ENCODE results near the gene SFXN1. TPM values are rescaled to one million over a fixed set of nuclear protein-coding genes. Genes with fewer than 3 reads are reported as not detected.

Gene SFXN1
- total and polyA plus RNA-seq, 2 of the 4 experiments (the other 2 are of a cell fraction), result 131 to 410 TPM

GRCh38 chr5:175448276-175448675, 30.1 kb upstream of the SFXN1 start:
- Histone ChIP-seq H2AK9ac (replicated peaks; ENCODE audit: low read depth, low read length, poor library complexity) (no peak overlapping the region), H4K91ac (ENCODE audit: insufficient read depth, low read depth, low read length) (no peak overlapping the region), H3K27ac (ENCODE audit: insufficient read depth, low read length) (no peak overlapping the region), H3K4me2 (ENCODE audit: low read depth, low read length) (no peak overlapping the region), H3K36me3 (ENCODE audit: control insufficient read depth, insufficient read depth, low read length) (no peaks in the 10 kb centered on the region), H3K9ac (ENCODE audit: low read depth, low read length) (no peak overlapping the region), H3K18ac (ENCODE audit: low read depth, low read length) (no peak overlapping the region), H3K4me1 (ENCODE audit: control insufficient read depth, insufficient read depth, low read length) (no peaks in the 10 kb centered on the region; the same call in 1 of the 2 replicates), H2BK5ac (ENCODE audit: low read depth, low read length, poor library complexity, severe bottlenecking) (no peak overlapping the region), H2BK20ac (ENCODE audit: low read depth, low read length) (no peak overlapping the region), H3K23ac (ENCODE audit: low read depth, low read length) (no peak overlapping the region), H3K4me3 (ENCODE audit: insufficient read depth, low read depth, low read length) (no peak overlapping the region), H4K5ac (ENCODE audit: low read depth, low read length) (no peak overlapping the region), H3K14ac (replicated peaks; ENCODE audit: low read depth, low read length) (no peak overlapping the region), H3K9me1 (ENCODE audit: insufficient read depth, low read length) (no peaks in the 10 kb centered on the region), H3K9me3 (ENCODE audit: control insufficient read depth, insufficient read depth, low read length) (no peaks in the 10 kb centered on the region), H3K27me3 (ENCODE audit: control insufficient read depth, insufficient read depth, low read length) (peaks cover 22% of the 10 kb centered on the region), H2BK120ac (ENCODE audit: low read depth, low read length) (no peak overlapping the region), H4K8ac (ENCODE audit: low read depth in 2 of 2, low read length in 2 of 2) (no peak overlapping the region), H3K79me1 (ENCODE audit: low read depth in 1 of 2, low read length in 2 of 2) (no peaks in the 10 kb centered on the region), H4K20me1 (ENCODE audit: insufficient read depth, low read length) (no peaks in the 10 kb centered on the region), H3K4ac (ENCODE audit: low read depth, low read length) (no peak overlapping the region), H3K56ac (ENCODE audit: extremely low read depth, insufficient read depth, low read length) (no peak overlapping the region), H2AFZ (replicated peaks; ENCODE audit: low read length, poor library complexity) (no peak overlapping the region), H2BK15ac (ENCODE audit: low read depth, low read length) (no peak overlapping the region), H2AK5ac (ENCODE audit: low read depth, low read length) (no peak overlapping the region)
- no peak for ATAC-seq (ENCODE audit: low read depth)
- TF ChIP-seq CHD1 (IDR thresholded peaks at IDR 0.05; ENCODE audit: low read depth, low read length), result no peak
- no peak for TF ChIP-seq MAZ (IDR thresholded peaks at IDR 0.05; ENCODE audit: borderline replicate concordance, low read depth, low read length)
- no peak for TF ChIP-seq POLR2A (IDR thresholded peaks at IDR 0.05; ENCODE audit: low read depth, low read length)
- TF ChIP-seq RCOR1 (IDR thresholded peaks at IDR 0.05; ENCODE audit: insufficient replicate concordance, low read length), result no peak
- no peak for TF ChIP-seq BHLHE40 (IDR thresholded peaks at IDR 0.05; ENCODE audit: low read depth, low read length)
- no peak for TF ChIP-seq CEBPB (IDR thresholded peaks at IDR 0.05; ENCODE audit: low read depth, low read length)
- TF ChIP-seq MXI1 (IDR thresholded peaks at IDR 0.05; ENCODE audit: borderline replicate concordance, low read depth, low read length), result no peak
- TF ChIP-seq NFE2L2 (IDR thresholded peaks at IDR 0.05; ENCODE audit: low read depth, low read length), result no peak
- TF ChIP-seq FOS (IDR thresholded peaks at IDR 0.05; ENCODE audit: low read depth, low read length), result no peak
- ChIA-PET CTCF (interaction anchor here (3.1 kb wide), 1 partner anchor 16 kb away, joined by 10 read pairs; no protein-coding TSS in a partner anchor), POLR2A (ENCODE audit: unreplicated experiment) (no interaction called here)
- BruUV-seq (replicated peaks), result no TSS peak
- no CpG with 5 or more reads among the region's 3 CpGs for WGBS, 2 experiments (ENCODE audit: extremely low coverage in 2 of 2, insufficient read length in 1 of 2)
- dilution Hi-C loops (cut with HindIII; ENCODE audit: low sequenced_read_pairs, unreplicated experiment) (no loop called here), intact Hi-C loops (cut with micrococcal nuclease) (no loop called here), in situ Hi-C loops (cut with MboI; ENCODE audit: low sequenced_read_pairs) (loop anchor here (5.0 kb wide), 1 partner anchor 496 kb away; no protein-coding TSS in a partner anchor)
- DNase-seq, result no peak
